ENCODE data around the gene EIF2S1.
"Not testable (repeated sequence)": the region's sequence is repeated elsewhere in the genome, so short reads cannot be mapped to it uniquely, and the experiment has no call there.

EIF2S1 gene

DNA sequence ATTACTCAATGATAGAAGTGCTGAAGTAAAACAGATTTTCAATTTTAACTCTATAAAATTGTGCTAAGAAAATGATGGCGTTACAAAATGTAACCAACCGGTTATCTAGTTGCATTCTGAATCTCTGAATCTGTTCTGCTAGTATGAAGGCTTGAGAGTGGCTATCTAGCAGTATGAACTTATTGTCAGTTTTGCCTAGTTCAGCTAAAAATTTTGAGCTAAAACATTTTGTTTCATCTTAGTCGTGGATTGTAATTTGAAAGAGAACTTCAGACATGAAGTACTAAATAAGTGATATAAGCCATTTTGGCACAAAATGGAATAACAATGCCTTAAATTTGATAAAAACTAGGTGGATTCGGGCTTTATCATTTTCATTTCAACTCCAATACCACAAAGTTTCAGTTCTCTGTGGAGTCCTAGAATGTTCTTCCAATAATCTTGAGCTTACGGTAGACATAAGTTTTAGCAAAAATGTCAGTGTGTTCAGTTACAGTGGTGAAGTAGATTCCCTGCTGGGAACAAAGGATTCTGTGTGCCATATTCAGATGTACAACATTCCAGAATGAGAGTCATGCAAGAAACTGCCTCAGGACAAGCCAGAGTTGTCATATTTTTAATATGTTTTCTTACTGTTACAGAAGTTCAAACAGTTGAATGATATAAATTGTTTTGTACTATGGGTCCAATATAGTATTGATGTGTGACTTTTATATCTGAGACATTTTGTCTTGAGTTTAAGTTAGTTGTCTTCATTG is 28.6 kb upstream of the EIF2S1 start:
- no CpG with 5 or more reads among the region's 5 CpGs for WGBS (ENCODE audit: extremely low coverage, insufficient coverage, low lambda C conversion rate)
- H3K4ac ChIP-seq (ENCODE audit: low read depth, low read length), result no peak overlapping the region
- peaks cover 6% of the 10 kb centered on the region for H3K36me3 ChIP-seq (ENCODE audit: control insufficient read depth, insufficient read depth, low read length)
- H3K79me2 ChIP-seq (ENCODE audit: control insufficient read depth, insufficient read depth, low read length), result no peaks in the 10 kb centered on the region
- no peaks in the 10 kb centered on the region for H3K4me1 ChIP-seq (ENCODE audit: control insufficient read depth, low read depth, low read length)
- no peak overlapping the region for H3K27ac ChIP-seq (ENCODE audit: low read depth, low read length)
- H3K9ac ChIP-seq (ENCODE audit: low read length), result no peak overlapping the region
- no peak overlapping the region for H3K4me2 ChIP-seq (ENCODE audit: low read length)
- H3K56ac ChIP-seq (ENCODE audit: low read length), result no peak overlapping the region
- H4K5ac ChIP-seq (ENCODE audit: low read length), result no peak overlapping the region
- H3K79me1 ChIP-seq (ENCODE audit: low read length), result no peaks in the 10 kb centered on the region
- no peak overlapping the region for H3K4me3 ChIP-seq (ENCODE audit: low read length)
- no peak overlapping the region for H2BK15ac ChIP-seq (replicated peaks; ENCODE audit: low read depth)
- H3K23ac ChIP-seq (ENCODE audit: low read length), result no peak overlapping the region
- no peak overlapping the region for H2BK5ac ChIP-seq (ENCODE audit: low read length)
- no peak for DNase-seq
- no peak overlapping the region for H4K8ac ChIP-seq (ENCODE audit: low read depth, low read length)
- H3K18ac ChIP-seq (ENCODE audit: low read length), result no peak overlapping the region
- no peak overlapping the region for H2BK120ac ChIP-seq (ENCODE audit: low read depth, low read length)
- H3K27me3 ChIP-seq (ENCODE audit: insufficient read depth, low read length, poor library complexity), result no peaks in the 10 kb centered on the region
- H2AK5ac ChIP-seq (ENCODE audit: low read length), result no peak overlapping the region

DNA sequence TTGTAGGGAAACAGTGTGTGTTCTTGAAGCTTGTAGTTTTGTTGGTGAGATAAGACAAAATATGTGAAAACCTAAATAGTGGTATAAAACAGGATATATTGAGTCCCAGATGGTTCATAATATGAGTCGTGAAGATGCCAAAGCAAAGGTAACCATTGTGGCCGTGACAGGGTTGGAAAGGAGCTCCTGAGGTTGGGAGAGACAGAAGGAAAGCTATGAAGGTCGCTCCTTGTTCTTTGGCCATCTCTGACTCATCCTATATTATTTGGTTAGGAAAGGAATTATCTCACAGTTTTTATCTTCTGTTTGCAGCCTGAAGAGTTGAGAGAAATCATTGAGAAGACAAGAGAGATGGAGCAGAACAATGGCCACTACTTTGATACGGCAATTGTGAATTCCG is 27.7 kb upstream of the EIF2S1 start:
- peaks cover 6% of the 10 kb centered on the region for H3K36me3 ChIP-seq (ENCODE audit: control insufficient read depth, insufficient read depth, low read length)
- no peak overlapping the region for H3K4me3 ChIP-seq (ENCODE audit: low read length)
- H3K27me3 ChIP-seq (ENCODE audit: insufficient read depth, low read length, poor library complexity), result no peaks in the 10 kb centered on the region
- WGBS (ENCODE audit: extremely low coverage, insufficient coverage, low lambda C conversion rate), result no CpG with 5 or more reads among the region's 5 CpGs
- no peak overlapping the region for H3K4me2 ChIP-seq (ENCODE audit: low read length)
- DNase-seq, result peak; percentile 46
- no peak overlapping the region for H2BK15ac ChIP-seq (replicated peaks; ENCODE audit: low read depth)
- no peak overlapping the region for H4K8ac ChIP-seq (ENCODE audit: low read depth, low read length)
- H4K5ac ChIP-seq (ENCODE audit: low read length), result no peak overlapping the region
- H3K56ac ChIP-seq (ENCODE audit: low read length), result no peak overlapping the region
- no peak overlapping the region for H3K4ac ChIP-seq (ENCODE audit: low read depth, low read length)
- H3K79me1 ChIP-seq (ENCODE audit: low read length), result no peaks in the 10 kb centered on the region
- H3K27ac ChIP-seq (ENCODE audit: low read depth, low read length), result no peak overlapping the region
- no peak overlapping the region for H2BK5ac ChIP-seq (ENCODE audit: low read length)
- H3K79me2 ChIP-seq (ENCODE audit: control insufficient read depth, insufficient read depth, low read length), result no peaks in the 10 kb centered on the region
- no peak overlapping the region for H2AK5ac ChIP-seq (ENCODE audit: low read length)
- H3K18ac ChIP-seq (ENCODE audit: low read length), result no peak overlapping the region
- no peak overlapping the region for H3K9ac ChIP-seq (ENCODE audit: low read length)
- H3K4me1 ChIP-seq (ENCODE audit: control insufficient read depth, low read depth, low read length), result no peaks in the 10 kb centered on the region
- H3K23ac ChIP-seq (ENCODE audit: low read length), result no peak overlapping the region
- H2BK120ac ChIP-seq (ENCODE audit: low read depth, low read length), result no peak overlapping the region

DNA sequence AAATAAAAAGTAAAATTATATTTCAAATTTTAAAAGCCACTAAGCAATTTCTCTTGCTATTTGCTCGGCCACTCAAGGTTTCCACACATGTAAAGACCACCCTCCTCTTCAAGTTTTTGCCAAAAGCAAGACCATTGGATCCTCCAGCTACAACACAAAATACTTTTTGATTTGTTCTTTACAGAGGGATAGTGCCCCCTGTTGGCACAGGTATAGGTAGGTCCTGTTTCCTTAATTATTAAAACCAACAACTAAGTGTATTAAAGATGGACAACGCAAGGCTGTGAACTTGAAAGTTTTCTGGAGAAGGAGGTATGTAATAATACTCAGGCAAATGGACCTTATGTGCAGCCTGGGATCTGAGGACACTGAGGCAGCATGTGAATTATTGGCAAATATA is 24.3 kb upstream of the EIF2S1 start:
- H3K79me2 ChIP-seq (ENCODE audit: control insufficient read depth, insufficient read depth, low read length), result no peaks in the 10 kb centered on the region
- DNase-seq, result peak; percentile 55

DNA sequence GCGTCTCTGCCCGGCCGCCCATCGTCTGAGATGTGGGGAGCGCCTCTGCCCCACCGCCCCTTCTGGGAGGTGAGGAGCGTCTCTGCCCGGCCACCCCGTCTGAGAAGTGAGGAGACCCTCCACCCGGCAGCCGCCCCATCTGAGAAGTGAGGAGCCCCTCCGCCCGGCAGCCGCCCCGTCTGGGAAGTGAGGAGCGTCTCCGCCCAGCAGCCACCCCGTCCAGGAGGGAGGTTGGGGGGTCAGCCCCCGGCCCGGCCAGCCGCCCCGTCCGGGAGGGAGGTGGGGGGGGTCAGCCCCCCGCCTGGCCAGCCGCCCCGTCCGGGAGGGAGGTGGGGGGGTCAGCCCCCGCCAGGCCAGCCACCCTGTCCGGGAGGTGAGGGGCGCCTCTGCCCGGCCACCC is 18.9 kb upstream of the EIF2S1 start:
- not testable (repeated sequence) for H4K5ac ChIP-seq (ENCODE audit: low read length); H3K9ac ChIP-seq (ENCODE audit: low read length); H3K4me1 ChIP-seq (ENCODE audit: control insufficient read depth, low read depth, low read length); H3K23ac ChIP-seq (ENCODE audit: low read length); H4K8ac ChIP-seq (ENCODE audit: low read depth, low read length); H2BK120ac ChIP-seq (ENCODE audit: low read depth, low read length); H3K4me2 ChIP-seq (ENCODE audit: low read length); H3K27ac ChIP-seq (ENCODE audit: low read depth, low read length); H3K4me3 ChIP-seq (ENCODE audit: low read length); H2BK15ac ChIP-seq (replicated peaks; ENCODE audit: low read depth); H3K4ac ChIP-seq (ENCODE audit: low read depth, low read length); H3K18ac ChIP-seq (ENCODE audit: low read length); H3K79me2 ChIP-seq (ENCODE audit: control insufficient read depth, insufficient read depth, low read length); H3K79me1 ChIP-seq (ENCODE audit: low read length); H3K27me3 ChIP-seq (ENCODE audit: insufficient read depth, low read length, poor library complexity); H2AK5ac ChIP-seq (ENCODE audit: low read length); DNase-seq; H3K36me3 ChIP-seq (ENCODE audit: control insufficient read depth, insufficient read depth, low read length); H2BK5ac ChIP-seq (ENCODE audit: low read length); H3K56ac ChIP-seq (ENCODE audit: low read length)
- no CpG with 5 or more reads among the region's 31 CpGs for WGBS (ENCODE audit: extremely low coverage, insufficient coverage, low lambda C conversion rate)

More for the DNA sequence above, 24.3 kb upstream of the EIF2S1 start:
- Histone ChIP-seq H3K27ac (ENCODE audit: low read depth, low read length) (no peak overlapping the region), H2BK15ac (replicated peaks; ENCODE audit: low read depth) (no peak overlapping the region), H3K4me2 (ENCODE audit: low read length) (no peak overlapping the region), H4K8ac (ENCODE audit: low read depth, low read length) (no peak overlapping the region), H2BK120ac (ENCODE audit: low read depth, low read length) (no peak overlapping the region), H3K79me1 (ENCODE audit: low read length) (no peaks in the 10 kb centered on the region), H4K5ac (ENCODE audit: low read length) (no peak overlapping the region), H3K27me3 (ENCODE audit: insufficient read depth, low read length, poor library complexity) (no peaks in the 10 kb centered on the region), H3K56ac (ENCODE audit: low read length) (no peak overlapping the region), H3K18ac (ENCODE audit: low read length) (no peak overlapping the region), H3K4me3 (ENCODE audit: low read length) (no peak overlapping the region), H2BK5ac (ENCODE audit: low read length) (no peak overlapping the region), H2AK5ac (ENCODE audit: low read length) (no peak overlapping the region), H3K23ac (ENCODE audit: low read length) (no peak overlapping the region), H3K36me3 (ENCODE audit: control insufficient read depth, insufficient read depth, low read length) (peaks cover 12% of the 10 kb centered on the region), H3K9ac (ENCODE audit: low read length) (no peak overlapping the region), H3K4ac (ENCODE audit: low read depth, low read length) (no peak overlapping the region), H3K4me1 (ENCODE audit: control insufficient read depth, low read depth, low read length) (no peaks in the 10 kb centered on the region)
- WGBS (ENCODE audit: extremely low coverage, insufficient coverage, low lambda C conversion rate), result no CpG with 5 or more reads among the region's 2 CpGs

DNA sequence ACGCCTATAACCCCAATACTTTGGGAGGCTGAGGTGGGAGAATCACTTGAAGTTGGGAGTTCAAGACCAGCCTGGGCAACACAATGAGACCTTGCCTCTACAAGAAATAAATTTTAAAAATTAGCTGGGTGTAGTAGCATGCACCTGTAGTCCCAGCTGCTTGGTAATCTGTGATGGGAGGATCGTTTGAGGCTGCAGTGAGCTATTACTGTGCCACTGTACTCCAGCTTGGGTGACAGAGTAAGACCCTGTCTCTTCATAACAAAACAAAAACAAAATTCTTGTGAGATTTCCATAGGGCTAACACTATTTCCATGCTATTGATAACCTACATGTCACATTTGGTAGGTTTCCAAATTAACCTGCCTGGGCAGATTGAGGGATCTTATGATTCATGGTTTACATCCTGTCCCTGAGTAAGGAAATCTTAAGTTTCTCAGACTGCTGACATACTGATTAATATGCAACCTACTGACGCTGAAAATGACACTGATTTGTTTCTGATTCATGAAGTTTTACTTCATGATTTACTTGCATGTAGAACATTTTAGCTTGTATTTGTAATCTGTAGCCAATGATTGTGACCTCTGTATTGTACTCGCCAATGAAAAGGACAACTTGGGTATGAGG is 16.4 kb upstream of the EIF2S1 start:
- peaks cover 3% of the 10 kb centered on the region for H3K36me3 ChIP-seq (ENCODE audit: control insufficient read depth, insufficient read depth, low read length)
- H2AK5ac ChIP-seq (ENCODE audit: low read length), result no peak overlapping the region
- no peaks in the 10 kb centered on the region for H3K4me1 ChIP-seq (ENCODE audit: control insufficient read depth, low read depth, low read length)
- H2BK5ac ChIP-seq (ENCODE audit: low read length), result no peak overlapping the region
- H3K23ac ChIP-seq (ENCODE audit: low read length), result no peak overlapping the region
- H3K4me2 ChIP-seq (ENCODE audit: low read length), result no peak overlapping the region
- H3K4me3 ChIP-seq (ENCODE audit: low read length), result no peak overlapping the region
- H3K79me1 ChIP-seq (ENCODE audit: low read length), result no peaks in the 10 kb centered on the region
- no peak overlapping the region for H2BK15ac ChIP-seq (replicated peaks; ENCODE audit: low read depth)
- H3K79me2 ChIP-seq (ENCODE audit: control insufficient read depth, insufficient read depth, low read length), result no peaks in the 10 kb centered on the region
- no peak overlapping the region for H3K56ac ChIP-seq (ENCODE audit: low read length)
- no peak for DNase-seq
- no peak overlapping the region for H3K4ac ChIP-seq (ENCODE audit: low read depth, low read length)
- H4K5ac ChIP-seq (ENCODE audit: low read length), result no peak overlapping the region
- H3K18ac ChIP-seq (ENCODE audit: low read length), result no peak overlapping the region
- no peak overlapping the region for H2BK120ac ChIP-seq (ENCODE audit: low read depth, low read length)
- H4K8ac ChIP-seq (ENCODE audit: low read depth, low read length), result no peak overlapping the region
- H3K9ac ChIP-seq (ENCODE audit: low read length), result no peak overlapping the region
- WGBS (ENCODE audit: extremely low coverage, insufficient coverage, low lambda C conversion rate), result no CpG with 5 or more reads among the region's 4 CpGs
- H3K27me3 ChIP-seq (ENCODE audit: insufficient read depth, low read length, poor library complexity), result no peaks in the 10 kb centered on the region
- no peak overlapping the region for H3K27ac ChIP-seq (ENCODE audit: low read depth, low read length)

DNA sequence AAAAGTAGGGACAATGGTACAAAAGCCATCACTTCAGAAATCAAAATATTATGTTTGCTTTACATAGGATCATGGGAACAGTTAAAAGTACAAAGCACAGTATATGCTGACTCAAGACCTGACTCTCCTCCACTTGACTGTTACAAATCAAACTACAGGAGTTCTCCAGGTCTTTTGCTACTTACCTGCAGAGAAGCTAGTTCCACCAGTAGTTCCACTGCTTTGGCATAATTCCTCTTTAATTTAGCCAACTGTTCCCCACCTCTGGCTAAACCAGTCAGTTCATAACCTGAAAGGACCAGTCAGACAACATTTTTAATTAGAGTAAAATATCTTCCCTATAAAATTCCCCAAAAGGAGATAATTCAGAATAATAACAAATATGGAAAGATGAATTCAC is 14.5 kb upstream of the EIF2S1 start:
- Histone ChIP-seq H3K36me3 (ENCODE audit: control insufficient read depth, insufficient read depth, low read length) (peaks cover 2% of the 10 kb centered on the region), H2BK120ac (ENCODE audit: low read depth, low read length) (no peak overlapping the region), H3K4me2 (ENCODE audit: low read length) (no peak overlapping the region), H3K4me1 (ENCODE audit: control insufficient read depth, low read depth, low read length) (no peaks in the 10 kb centered on the region), H3K23ac (ENCODE audit: low read length) (no peak overlapping the region), H3K4ac (ENCODE audit: low read depth, low read length) (no peak overlapping the region), H4K8ac (ENCODE audit: low read depth, low read length) (no peak overlapping the region), H2BK5ac (ENCODE audit: low read length) (no peak overlapping the region), H2BK15ac (replicated peaks; ENCODE audit: low read depth) (no peak overlapping the region), H3K27ac (ENCODE audit: low read depth, low read length) (no peak overlapping the region), H2AK5ac (ENCODE audit: low read length) (no peak overlapping the region), H3K56ac (ENCODE audit: low read length) (no peak overlapping the region), H3K27me3 (ENCODE audit: insufficient read depth, low read length, poor library complexity) (no peaks in the 10 kb centered on the region), H3K4me3 (ENCODE audit: low read length) (no peak overlapping the region), H3K79me1 (ENCODE audit: low read length) (no peaks in the 10 kb centered on the region), H3K18ac (ENCODE audit: low read length) (no peak overlapping the region), H3K79me2 (ENCODE audit: control insufficient read depth, insufficient read depth, low read length) (no peaks in the 10 kb centered on the region), H4K5ac (ENCODE audit: low read length) (no peak overlapping the region), H3K9ac (ENCODE audit: low read length) (no peak overlapping the region)
- no peak for DNase-seq

Measured in mesendoderm (in vitro differentiated cells).